Esophagus squamous epithelium (tissue), 5 donors: ENCODE measurements around the gene ALDH1A2. TPM values are rescaled to one million over a fixed set of nuclear protein-coding genes. Genes with fewer than 3 reads are reported as not detected.
"Not testable (repeated sequence)": the region's sequence is repeated elsewhere in the genome, so short reads cannot be mapped to it uniquely, and the experiment has no call there.

Experiments
- DNase-seq: peaks from one replicate; lab custom pipeline; 2025; lab: John Stamatoyannopoulos, UW
- H3K27ac ChIP-seq, 4 donors: fragments of 200-600 bp; sonication (generic); one replicate each; pipeline ENCODE4 v1.5.1; 2016 to 2019; ENCODE audit warnings: mild to moderate bottlenecking in 1 of 4
- H3K27me3 ChIP-seq, 4 donors: fragments of 200-600 bp; sonication (generic); 1 replicate in 3 of 4; 2 replicates in 1 of 4; pipeline versions ENCODE4 v1.5.1 to v1.6.0; 2017 to 2021; ENCODE audit warnings: antibody characterized with exemption in 1 of 4
- H3K36me3 ChIP-seq, 3 donors: fragments of 200-600 bp; sonication (generic); one replicate each; pipeline ENCODE4 v1.5.1; 2016 to 2019
- H3K4me1 ChIP-seq, 3 donors: fragments of 200-600 bp; sonication (generic); one replicate each; pipeline ENCODE4 v1.5.1; 2017 to 2019
- H3K4me3 ChIP-seq, 4 donors: fragments of 200-600 bp; sonication (generic); 1 replicate in 3 of 4; 2 replicates in 1 of 4; pipeline ENCODE4 v1.5.1; 2016 to 2019; ENCODE audit warnings: mild to moderate bottlenecking in 2 of 4, moderate library complexity in 1 of 4
- H3K9me3 ChIP-seq, 3 donors: fragments of 200-600 bp; sonication (generic); one replicate each; pipeline ENCODE4 v1.5.1; 2016 to 2019
- POLR2A ChIP-seq, 4 donors: fragments of 450-650 bp; IDR thresholded peaks; one replicate each; pipeline ENCODE4 v1.6.1; 2017; ENCODE audit warnings: antibody characterized with exemption in 4 of 4, mild to moderate bottlenecking in 4 of 4, moderate library complexity in 3 of 4
- WGBS, 2 donors: methylation state at CpG; one replicate each; pipeline ENCODE4 v1.1.5; 2018; 5-methylcytosine and 5-hydroxymethylcytosine counted together
- intact Hi-C: fragments of 100-400 bp; cut with DNase I; formaldehyde crosslinking; loops from one replicate; pipeline ENCODE4 v1.15.0; 2022
- total RNA-seq, 4 donors: library from RNA; depleted of rRNA; stranded (reverse); fragments of >200 nt; gene quantifications; one replicate each; pipeline ENCODE4 v1.1.0, GENCODE V29; 2016
- TF ChIP-seq, protein P1 (sequence below), 6 experiments: fragments of 450-650 bp in 4 of 6; fragments of 200-600 bp in 2 of 6; sonication (generic) in 2 of 6; IDR thresholded peaks; one replicate each; pipeline ENCODE4 v1.5.1; 2016 to 2019; ENCODE audit warnings: antibody characterized with exemption in 6 of 6, mild to moderate bottlenecking in 4 of 6, moderate library complexity in 4 of 6
- donor health status: DM: yes; HTN: yes; CAD: no.

The ALDH1A2 gene
- total RNA-seq, 4 donors from 2014 or later = 0.19 to 3.4 (median 0.55) TPM

DNA sequence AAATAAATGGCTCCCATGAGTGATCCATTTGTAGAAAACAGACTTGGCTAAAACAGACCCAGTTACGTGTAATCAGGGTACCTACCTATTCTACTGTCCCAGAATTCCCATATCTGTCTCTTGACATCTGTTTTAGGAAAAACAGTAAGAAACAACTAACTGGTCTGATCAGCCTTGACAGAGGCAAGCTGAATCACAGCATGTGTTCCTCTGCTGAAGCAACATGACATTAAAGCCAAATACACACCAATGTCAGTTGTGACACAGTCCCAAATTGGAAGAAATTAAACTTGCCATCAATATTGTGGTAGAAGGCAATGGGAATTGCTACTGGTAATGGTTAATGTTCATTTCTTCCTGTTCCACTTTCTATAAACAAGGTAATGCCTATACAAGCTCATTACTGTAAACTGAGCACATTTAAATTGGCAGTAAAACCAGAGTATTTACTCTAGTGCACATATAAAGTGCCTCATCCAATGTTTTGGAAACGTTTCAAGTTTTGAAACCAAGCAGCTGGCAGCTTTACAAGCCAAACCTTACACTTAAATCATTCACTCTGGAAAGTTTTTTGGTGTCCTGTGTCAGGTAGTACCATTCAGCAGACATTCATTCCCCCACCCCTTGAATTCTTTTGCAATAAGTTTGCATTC is 27.0 kb downstream of the ALDH1A2 start:
- no peaks in the 10 kb centered on the region for H3K9me3 ChIP-seq
- no peak overlapping the region for H3K27ac ChIP-seq
- no peak for DNase-seq
- intact Hi-C loops = no loop called here
- WGBS, 2 donors = 36 to 48% methylated on average over 2 of the region's 2 CpGs
- H3K4me1 ChIP-seq = peaks cover 0 to 16% (median 4%) of the 10 kb centered on the region in 3 donors
- H3K36me3 ChIP-seq = no peaks in the 10 kb centered on the region
- no peak for TF ChIP-seq POLR2A (IDR thresholded peaks at IDR 0.05)
- TF ChIP-seq, protein P1, sequence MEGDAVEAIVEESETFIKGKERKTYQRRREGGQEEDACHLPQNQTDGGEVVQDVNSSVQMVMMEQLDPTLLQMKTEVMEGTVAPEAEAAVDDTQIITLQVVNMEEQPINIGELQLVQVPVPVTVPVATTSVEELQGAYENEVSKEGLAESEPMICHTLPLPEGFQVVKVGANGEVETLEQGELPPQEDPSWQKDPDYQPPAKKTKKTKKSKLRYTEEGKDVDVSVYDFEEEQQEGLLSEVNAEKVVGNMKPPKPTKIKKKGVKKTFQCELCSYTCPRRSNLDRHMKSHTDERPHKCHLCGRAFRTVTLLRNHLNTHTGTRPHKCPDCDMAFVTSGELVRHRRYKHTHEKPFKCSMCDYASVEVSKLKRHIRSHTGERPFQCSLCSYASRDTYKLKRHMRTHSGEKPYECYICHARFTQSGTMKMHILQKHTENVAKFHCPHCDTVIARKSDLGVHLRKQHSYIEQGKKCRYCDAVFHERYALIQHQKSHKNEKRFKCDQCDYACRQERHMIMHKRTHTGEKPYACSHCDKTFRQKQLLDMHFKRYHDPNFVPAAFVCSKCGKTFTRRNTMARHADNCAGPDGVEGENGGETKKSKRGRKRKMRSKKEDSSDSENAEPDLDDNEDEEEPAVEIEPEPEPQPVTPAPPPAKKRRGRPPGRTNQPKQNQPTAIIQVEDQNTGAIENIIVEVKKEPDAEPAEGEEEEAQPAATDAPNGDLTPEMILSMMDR (IDR thresholded peaks at IDR 0.05) = no peak
- no peak overlapping the region for H3K4me3 ChIP-seq
- peaks cover 0 to 4% (median 0%) of the 10 kb centered on the region in 4 donors for H3K27me3 ChIP-seq

DNA sequence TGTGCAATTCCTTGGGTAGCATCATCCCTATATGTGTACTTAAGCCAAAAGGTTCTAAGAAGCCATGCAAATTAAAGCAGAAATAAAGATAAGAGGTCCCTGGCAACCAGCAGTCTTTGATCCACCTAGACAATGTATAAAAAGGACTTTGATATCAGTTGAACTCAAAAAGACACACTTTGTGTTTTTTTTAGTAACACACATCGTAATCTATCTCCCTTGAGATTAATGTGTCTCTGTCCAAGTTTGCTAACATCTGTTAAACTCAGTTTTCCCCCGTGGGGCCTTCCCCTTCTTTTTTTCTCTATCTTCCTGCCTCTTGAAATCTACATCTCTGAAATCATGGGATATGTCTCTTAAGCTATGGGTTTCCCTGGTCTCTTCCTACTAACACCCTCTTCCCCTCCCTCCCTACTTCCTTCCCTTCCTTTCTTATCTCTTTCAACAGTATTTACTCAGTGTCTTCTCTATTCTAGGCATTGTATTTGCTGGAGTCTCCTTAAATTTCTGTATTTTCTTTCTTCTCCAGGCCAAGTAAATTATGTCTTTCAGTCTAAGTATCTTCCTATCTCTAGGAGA is 27.7 kb downstream of the ALDH1A2 start:
- TF ChIP-seq, protein P1 (IDR thresholded peaks at IDR 0.05) = no peak
- no peak for TF ChIP-seq POLR2A (IDR thresholded peaks at IDR 0.05)
- H3K9me3 ChIP-seq = no peaks in the 10 kb centered on the region
- no peak overlapping the region for H3K4me3 ChIP-seq
- 37 to 53% methylated on average over 2 of the region's 2 CpGs for WGBS, 2 donors
- intact Hi-C loops = no loop called here
- H3K27me3 ChIP-seq = peaks cover 0 to 4% (median 0%) of the 10 kb centered on the region in 4 donors
- H3K4me1 ChIP-seq = peaks cover 0 to 16% (median 4%) of the 10 kb centered on the region in 3 donors
- H3K27ac ChIP-seq = no peak overlapping the region
- no peak for DNase-seq
- no peaks in the 10 kb centered on the region for H3K36me3 ChIP-seq

DNA sequence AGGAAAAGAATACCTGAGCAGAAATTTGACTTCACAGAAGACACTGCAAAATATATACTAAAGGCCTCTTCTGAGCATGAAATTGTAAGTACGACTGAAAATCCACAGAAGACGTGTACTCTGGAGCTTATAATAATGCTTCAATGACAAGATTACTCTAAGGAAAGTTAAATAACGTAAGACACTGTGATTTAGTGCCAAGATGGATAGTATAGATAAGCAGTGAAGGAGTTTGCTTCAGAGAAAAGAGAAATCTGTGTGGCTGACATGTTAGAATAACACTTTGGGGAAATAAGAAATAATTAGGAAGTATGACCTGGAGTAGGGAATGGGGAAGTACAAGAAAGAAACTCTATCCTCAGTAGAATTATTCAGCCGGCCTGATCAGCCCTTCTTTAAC is 28.9 kb downstream of the ALDH1A2 start:
- peaks cover 0 to 4% (median 0%) of the 10 kb centered on the region in 4 donors for H3K27me3 ChIP-seq
- no peak overlapping the region for H3K4me3 ChIP-seq
- no peak for DNase-seq
- peaks cover 0 to 16% (median 4%) of the 10 kb centered on the region in 3 donors for H3K4me1 ChIP-seq
- H3K36me3 ChIP-seq = no peaks in the 10 kb centered on the region
- TF ChIP-seq POLR2A (IDR thresholded peaks at IDR 0.05) = no peak
- TF ChIP-seq, protein P1 (IDR thresholded peaks at IDR 0.05) = no peak
- 77 to 87% methylated on average over 4 of the region's 4 CpGs for WGBS, 2 donors
- intact Hi-C loops = no loop called here
- no peak overlapping the region for H3K27ac ChIP-seq
- no peaks in the 10 kb centered on the region for H3K9me3 ChIP-seq

DNA sequence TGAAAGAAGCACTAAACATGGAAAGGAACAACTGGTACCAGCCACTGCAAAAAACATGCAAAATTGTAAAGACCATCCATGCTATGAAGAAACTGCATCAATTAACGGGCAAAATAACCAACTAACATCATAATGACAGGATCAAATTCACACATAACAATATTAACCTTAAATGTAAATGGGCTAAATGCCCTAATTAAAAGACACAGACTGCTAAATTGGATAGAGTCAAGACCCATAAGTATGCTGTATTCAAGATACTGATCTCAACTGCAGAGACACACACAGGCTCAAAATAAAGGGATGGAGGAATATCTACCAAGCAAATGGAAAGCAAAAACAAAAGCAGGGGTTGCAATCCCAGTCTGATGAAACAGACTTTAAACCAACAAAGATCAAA is 37.1 kb downstream of the ALDH1A2 start:
- H3K27ac ChIP-seq, DNase-seq, H3K4me1 ChIP-seq, H3K36me3 ChIP-seq, intact Hi-C loops, H3K27me3 ChIP-seq, H3K4me3 ChIP-seq: not testable (repeated sequence)
- 71 to 100% methylated on average over 1 of the region's 1 CpG for WGBS, 2 donors
- H3K9me3 ChIP-seq = peaks cover 0 to 40% (median 30%) of the 10 kb centered on the region in 3 donors

DNA sequence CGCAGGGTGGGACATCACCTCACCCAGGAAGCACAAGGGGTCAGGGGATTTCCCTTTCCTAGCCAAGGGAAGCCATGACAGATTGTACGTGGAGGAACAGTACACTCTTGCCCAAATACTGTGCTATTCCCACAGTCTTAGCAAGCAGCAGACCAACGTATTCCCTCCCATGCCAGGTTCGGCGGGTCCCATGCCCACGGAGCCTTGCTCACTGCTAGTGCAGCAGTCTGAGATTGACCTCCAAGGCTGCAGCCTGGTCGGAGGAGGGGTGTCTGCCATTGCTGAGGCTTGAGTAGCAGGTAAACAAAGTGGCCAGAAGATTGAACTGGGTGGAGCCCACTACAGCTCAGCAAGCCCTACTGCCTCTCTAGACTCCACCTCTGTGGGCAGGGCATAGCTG is 39.0 kb downstream of the ALDH1A2 start:
- intact Hi-C loops = no loop called here
- Histone ChIP-seq H3K4me3 (no peak overlapping the region), H3K36me3 (no peaks in the 10 kb centered on the region), H3K9me3 (peaks cover 0 to 42% (median 30%) of the 10 kb centered on the region in 3 donors), H3K27ac (no peak overlapping the region), H3K4me1 (no peaks in the 10 kb centered on the region), H3K27me3 (no peaks in the 10 kb centered on the region)
- no peak for DNase-seq
- WGBS, 2 donors = 76 to 90% methylated on average over 2 to 3 of the region's 7 CpGs
- no peak for TF ChIP-seq POLR2A (IDR thresholded peaks at IDR 0.05)
- TF ChIP-seq, protein P1 (IDR thresholded peaks at IDR 0.05) = no peak
